ENCODE data around the gene PRCP.
"Not testable (repeated sequence)": the region's sequence is repeated elsewhere in the genome, so short reads cannot be mapped to it uniquely, and the experiment has no call there.

Gene PRCP

GRCh38 chr11:82900277-82901164 lies at the start of gene PRCP:
PRCP (minus strand) TSS chr11:82900430; CDS start chr11:82900402, 28 bp downstream.
- DNase-seq (ENCODE audit: low read depth, low spot score), result peak; percentile 69

- no peak for DNase-seq (ENCODE audit: low read depth, low spot score)
Measured at GRCh38 chr11:82949352-82949751, 49.1 kb upstream of the PRCP start.

GRCh38 chr11:82945682-82946081 lies 45.5 kb upstream of the PRCP start:
- no peak for DNase-seq (ENCODE audit: low read depth, low spot score)

- DNase-seq (ENCODE audit: low read depth, low spot score), result not testable (repeated sequence)
Measured at GRCh38 chr11:82945041-82945440, 44.8 kb upstream of the PRCP start.

- no peak for DNase-seq (ENCODE audit: low read depth, low spot score)
Measured at GRCh38 chr11:82944198-82944597, 44.0 kb upstream of the PRCP start.

GRCh38 chr11:82943430-82943829 lies 43.2 kb upstream of the PRCP start:
- DNase-seq (ENCODE audit: low read depth, low spot score), result not testable (repeated sequence)

- no peak for DNase-seq (ENCODE audit: low read depth, low spot score)
Measured at GRCh38 chr11:82942376-82942775, 42.1 kb upstream of the PRCP start.

GRCh38 chr11:82939456-82939855 lies 39.2 kb upstream of the PRCP start:
- no peak for DNase-seq (ENCODE audit: low read depth, low spot score)

- DNase-seq (ENCODE audit: low read depth, low spot score), result no peak
Measured at GRCh38 chr11:82937554-82937953, 37.3 kb upstream of the PRCP start.

- DNase-seq (ENCODE audit: low read depth, low spot score), result no peak
Measured at GRCh38 chr11:82936261-82936660, 36.0 kb upstream of the PRCP start.

- DNase-seq (ENCODE audit: low read depth, low spot score), result no peak
Measured at GRCh38 chr11:82932564-82932963, 32.3 kb upstream of the PRCP start.

GRCh38 chr11:82930734-82931133 lies 30.5 kb upstream of the PRCP start:
- DNase-seq (ENCODE audit: low read depth, low spot score), result no peak

- no peak for DNase-seq (ENCODE audit: low read depth, low spot score)
Measured at GRCh38 chr11:82930229-82930628, 30.0 kb upstream of the PRCP start.

GRCh38 chr11:82929121-82929520 lies 28.9 kb upstream of the PRCP start:
- DNase-seq (ENCODE audit: low read depth, low spot score), result no peak

GRCh38 chr11:82927264-82927880 lies 27.1 kb upstream of the PRCP start:
- DNase-seq (ENCODE audit: low read depth, low spot score), result no peak

- DNase-seq (ENCODE audit: low read depth, low spot score), result no peak
Measured at GRCh38 chr11:82924522-82925224, 24.4 kb upstream of the PRCP start.

GRCh38 chr11:82922396-82923173 lies 22.4 kb upstream of the PRCP start:
- not testable (repeated sequence) for DNase-seq (ENCODE audit: low read depth, low spot score)

GRCh38 chr11:82920227-82920626 lies 20.0 kb upstream of the PRCP start:
- DNase-seq (ENCODE audit: low read depth, low spot score), result not testable (repeated sequence)

- not testable (repeated sequence) for DNase-seq (ENCODE audit: low read depth, low spot score)
Measured at GRCh38 chr11:82919786-82920185, 19.6 kb upstream of the PRCP start.

- no peak for DNase-seq (ENCODE audit: low read depth, low spot score)
Measured at GRCh38 chr11:82909015-82909640, 8.9 kb upstream of the PRCP start.

- DNase-seq (ENCODE audit: low read depth, low spot score), result no peak
Measured at GRCh38 chr11:82908311-82908710, 8.1 kb upstream of the PRCP start.
